Measurements from ENCODE around the gene BCL2L14.
"Not testable (repeated sequence)": the region's sequence is repeated elsewhere in the genome, so short reads cannot be mapped to it uniquely, and the experiment has no call there.

The BCL2L14 gene

GRCh38 chr12:12110923-12111555 lies 40.3 kb downstream of the BCL2L14 start:
- not testable (repeated sequence) for DNase-seq

GRCh38 chr12:12115514-12115913 lies 44.8 kb downstream of the BCL2L14 start:
- no peak for DNase-seq

- DNase-seq, result no peak
Observed at GRCh38 chr12:12116677-12117076, 45.9 kb downstream of the BCL2L14 start.

GRCh38 chr12:12121061-12121460 lies 50.3 kb downstream of the BCL2L14 start:
- no peak for DNase-seq

GRCh38 chr12:12123036-12123604 lies 52.4 kb downstream of the BCL2L14 start:
- DNase-seq, result no peak

GRCh38 chr12:12126551-12126950 lies 55.8 kb downstream of the BCL2L14 start:
- no peak for DNase-seq

GRCh38 chr12:12127304-12127703 lies 56.6 kb downstream of the BCL2L14 start:
- DNase-seq, result no peak

GRCh38 chr12:12128670-12129069 lies 57.9 kb downstream of the BCL2L14 start:
- DNase-seq, result no peak

GRCh38 chr12:12133259-12133658 lies 62.5 kb downstream of the BCL2L14 start:
- DNase-seq, result no peak

GRCh38 chr12:12133785-12134184 lies 63.0 kb downstream of the BCL2L14 start:
- no peak for DNase-seq

- no peak for DNase-seq
Observed at GRCh38 chr12:12138203-12139154, 67.7 kb downstream of the BCL2L14 start.

- no peak for DNase-seq
Observed at GRCh38 chr12:12141000-12141399, 70.3 kb downstream of the BCL2L14 start.

GRCh38 chr12:12144531-12144930 lies 73.8 kb downstream of the BCL2L14 start:
- not testable (repeated sequence) for DNase-seq

GRCh38 chr12:12147111-12147510 lies 76.4 kb downstream of the BCL2L14 start:
- DNase-seq, result no peak
